GM12875 (cell line): Measurements from ENCODE around the gene FGR.
A peak's percentile ranks its signal among the peaks of the same experiment; 100 is the strongest.
"Not testable (repeated sequence)": the region's sequence is repeated elsewhere in the genome, so short reads cannot be mapped to it uniquely, and the experiment has no call there.

Experiments
- H3K4me3 ChIP-seq: one replicate; pipeline ENCODE4 v1.5.1; 2011; ENCODE audit warnings: low read depth, low read length, control low read depth
- CTCF ChIP-seq: IDR thresholded peaks from 2 replicates; pipeline ENCODE4 v1.5.1; 2011; ENCODE audit warnings: low read depth, mild to moderate bottlenecking, control low read depth, inconsistent platforms, low read length, moderate library complexity, borderline replicate concordance; ENCODE audit not compliant: insufficient read depth

Gene FGR

GRCh38 chr1:27626031-27626935, 8.7 kb downstream of the FGR start:
- TF ChIP-seq CTCF = no peak
- H3K4me3 ChIP-seq = peak overlapping the region; percentile 56

GRCh38 chr1:27624467-27625178, 10.4 kb downstream of the FGR start:
- no peak for TF ChIP-seq CTCF
- H3K4me3 ChIP-seq = peak overlapping the region; percentile 56

GRCh38 chr1:27623327-27624212, 11.4 kb downstream of the FGR start:
- peak overlapping the region; percentile 29 for H3K4me3 ChIP-seq
- TF ChIP-seq CTCF = no peak

- H3K4me3 ChIP-seq = no peak overlapping the region
- TF ChIP-seq CTCF = no peak
These were observed 12.2 kb downstream of the FGR start for GRCh38 chr1:27622828-27623227.

- TF ChIP-seq CTCF = no peak
- no peak overlapping the region for H3K4me3 ChIP-seq
These were observed 13.7 kb downstream of the FGR start for GRCh38 chr1:27621051-27621920.

GRCh38 chr1:27619782-27620438, 15.1 kb downstream of the FGR start:
- not testable (repeated sequence) for H3K4me3 ChIP-seq
